ENCODE results near the gene NPHS1.

DNA sequence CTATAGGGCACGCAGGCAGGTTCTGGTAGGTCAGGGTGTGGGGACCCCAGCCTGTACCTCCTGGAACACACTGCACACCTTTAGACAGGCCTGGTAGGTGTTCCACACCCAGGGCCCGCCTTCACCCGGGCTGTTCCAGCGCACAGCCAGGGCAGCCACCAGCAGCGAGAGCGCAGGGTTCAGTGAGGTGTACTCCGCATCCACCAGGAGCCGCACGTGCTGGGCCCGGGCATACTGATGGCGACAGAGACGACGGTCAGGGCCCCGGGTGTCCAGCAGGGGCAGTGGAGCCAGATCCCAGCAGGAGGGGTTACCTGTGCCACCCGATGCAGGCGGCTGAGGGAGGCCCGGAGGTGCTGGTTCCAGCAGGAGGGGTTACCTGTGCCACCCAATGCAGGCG is 45.7 kb downstream of the NPHS1 start:
- TF ChIP-seq, protein P1, sequence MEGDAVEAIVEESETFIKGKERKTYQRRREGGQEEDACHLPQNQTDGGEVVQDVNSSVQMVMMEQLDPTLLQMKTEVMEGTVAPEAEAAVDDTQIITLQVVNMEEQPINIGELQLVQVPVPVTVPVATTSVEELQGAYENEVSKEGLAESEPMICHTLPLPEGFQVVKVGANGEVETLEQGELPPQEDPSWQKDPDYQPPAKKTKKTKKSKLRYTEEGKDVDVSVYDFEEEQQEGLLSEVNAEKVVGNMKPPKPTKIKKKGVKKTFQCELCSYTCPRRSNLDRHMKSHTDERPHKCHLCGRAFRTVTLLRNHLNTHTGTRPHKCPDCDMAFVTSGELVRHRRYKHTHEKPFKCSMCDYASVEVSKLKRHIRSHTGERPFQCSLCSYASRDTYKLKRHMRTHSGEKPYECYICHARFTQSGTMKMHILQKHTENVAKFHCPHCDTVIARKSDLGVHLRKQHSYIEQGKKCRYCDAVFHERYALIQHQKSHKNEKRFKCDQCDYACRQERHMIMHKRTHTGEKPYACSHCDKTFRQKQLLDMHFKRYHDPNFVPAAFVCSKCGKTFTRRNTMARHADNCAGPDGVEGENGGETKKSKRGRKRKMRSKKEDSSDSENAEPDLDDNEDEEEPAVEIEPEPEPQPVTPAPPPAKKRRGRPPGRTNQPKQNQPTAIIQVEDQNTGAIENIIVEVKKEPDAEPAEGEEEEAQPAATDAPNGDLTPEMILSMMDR (IDR thresholded peaks at IDR 0.05), result no peak
- TF ChIP-seq POLR2A (IDR thresholded peaks at IDR 0.05), result no peak
